Jurkat, Clone E6-1 (cell line): ENCODE measurements around the gene MTHFS.

Experiments
- DNase-seq: peaks from one replicate; pipeline ENCODE4 v3.0.0-alpha.2; 2011; ENCODE audit warnings: low read depth, low spot score
- H3K4me3 ChIP-seq: 2 replicates; pipeline ENCODE4 v1.5.1; 2011; ENCODE audit warnings: mild to moderate bottlenecking, low read length, control low read depth, moderate library complexity

The MTHFS gene

GRCh38 chr15:79831604-79832003 lies 65.2 kb downstream of the MTHFS start:
- no peak for DNase-seq
- H3K4me3 ChIP-seq = no peak overlapping the region

GRCh38 chr15:79829950-79830349 lies 66.9 kb downstream of the MTHFS start:
- no peak overlapping the region for H3K4me3 ChIP-seq
- no peak for DNase-seq

- no peak for DNase-seq
- no peak overlapping the region for H3K4me3 ChIP-seq
These were observed 68.4 kb downstream of the MTHFS start for GRCh38 chr15:79828447-79828846.

GRCh38 chr15:79826800-79827199 lies 70.0 kb downstream of the MTHFS start:
- no peak overlapping the region for H3K4me3 ChIP-seq
- DNase-seq = no peak

DNA sequence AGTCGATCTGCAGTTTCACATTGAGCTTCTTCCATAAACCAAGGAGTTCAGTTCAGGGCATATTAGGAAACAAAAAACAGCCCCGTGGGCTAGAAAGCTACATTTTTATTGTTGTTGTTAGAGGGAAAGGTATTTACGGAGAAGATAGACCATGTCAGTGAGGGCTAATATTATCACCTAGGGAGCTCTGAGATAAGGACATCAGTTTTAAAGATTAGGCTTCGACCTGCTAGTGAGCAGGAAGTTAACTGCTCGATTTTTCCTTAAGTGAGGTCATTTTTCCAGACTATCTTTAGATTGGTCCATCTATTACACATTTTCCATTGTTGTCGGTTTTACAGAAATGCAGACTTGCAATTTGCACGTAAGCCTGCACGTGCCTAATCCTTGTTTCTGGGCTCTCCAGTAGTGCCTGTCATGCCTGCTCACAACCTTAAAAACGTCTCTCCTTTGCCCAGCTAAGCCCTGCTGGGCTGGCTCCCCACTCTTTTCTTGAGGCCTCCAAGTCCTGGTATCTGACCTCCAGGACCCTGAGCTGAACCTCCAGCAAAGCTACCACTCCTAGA lies 72.6 kb downstream of the MTHFS start:
- DNase-seq = no peak
- H3K4me3 ChIP-seq = no peak overlapping the region

DNA sequence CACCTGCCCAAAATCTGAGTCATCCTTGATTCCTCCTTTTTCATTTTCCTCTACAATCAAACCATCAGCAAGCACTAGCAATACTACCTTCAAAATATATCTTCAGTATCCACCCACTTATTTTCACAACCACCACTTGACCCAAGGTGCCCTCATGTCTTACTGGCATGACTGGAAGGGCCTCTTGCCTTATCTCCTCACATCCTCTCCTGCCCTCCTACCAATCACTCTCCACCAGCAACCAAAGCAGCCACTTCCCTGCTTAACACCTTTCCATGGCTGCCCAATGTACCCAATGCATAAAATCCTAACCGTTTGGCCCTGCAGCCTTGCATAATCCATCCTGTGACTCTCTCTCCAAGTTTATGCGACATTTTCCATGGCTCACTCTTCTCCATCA lies 76.0 kb downstream of the MTHFS start:
- no peak overlapping the region for H3K4me3 ChIP-seq
- no peak for DNase-seq

GRCh38 chr15:79820176-79820575 lies 76.6 kb downstream of the MTHFS start:
- DNase-seq = no peak

GRCh38 chr15:79816571-79816970 lies 80.2 kb downstream of the MTHFS start:
- DNase-seq = no peak
- no peak overlapping the region for H3K4me3 ChIP-seq

More at GRCh38 chr15:79820176-79820575, 76.6 kb downstream of the MTHFS start:
- H3K4me3 ChIP-seq = no peak overlapping the region

DNA sequence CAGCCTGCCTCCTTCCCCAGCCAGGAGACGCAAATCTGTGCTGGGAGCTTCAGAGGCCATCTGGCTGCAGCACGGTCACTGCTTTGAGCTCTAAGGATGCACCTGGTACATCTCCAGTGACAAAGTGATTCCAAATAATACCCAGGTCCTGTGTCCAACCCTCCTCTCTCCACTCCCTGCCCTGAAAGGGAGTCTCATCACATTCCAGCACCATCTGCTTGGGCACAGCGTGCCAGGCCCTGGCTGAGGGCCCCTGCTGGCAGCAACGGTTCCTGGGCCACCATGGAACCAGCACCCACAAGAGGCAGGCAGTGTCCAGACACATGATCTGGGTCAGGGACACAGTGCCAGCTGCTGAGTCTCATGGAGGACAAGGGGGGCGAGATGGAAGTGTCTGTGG lies 81.3 kb downstream of the MTHFS start:
- no peak for DNase-seq
- no peak overlapping the region for H3K4me3 ChIP-seq

DNA sequence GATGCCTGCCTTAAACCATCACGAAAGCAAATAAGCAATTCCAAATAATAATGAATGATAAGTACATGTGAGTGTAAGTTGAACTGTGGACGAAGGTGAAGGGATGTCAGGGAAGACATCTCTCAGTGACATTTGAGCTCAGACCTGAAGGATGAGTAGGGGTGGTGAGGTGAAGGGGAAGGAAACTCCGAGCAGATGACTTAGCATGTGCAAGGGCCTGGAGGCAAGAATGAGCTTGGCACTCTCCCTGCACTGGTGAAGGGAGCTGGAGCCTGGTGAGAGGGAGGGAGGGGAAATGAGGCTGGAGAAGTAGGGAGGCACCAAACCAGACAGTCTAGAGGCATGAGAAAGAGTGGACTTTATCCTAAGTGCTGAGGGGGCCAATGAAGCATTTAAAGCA lies 84.3 kb downstream of the MTHFS start:
- H3K4me3 ChIP-seq = no peak overlapping the region
- DNase-seq = no peak

DNA sequence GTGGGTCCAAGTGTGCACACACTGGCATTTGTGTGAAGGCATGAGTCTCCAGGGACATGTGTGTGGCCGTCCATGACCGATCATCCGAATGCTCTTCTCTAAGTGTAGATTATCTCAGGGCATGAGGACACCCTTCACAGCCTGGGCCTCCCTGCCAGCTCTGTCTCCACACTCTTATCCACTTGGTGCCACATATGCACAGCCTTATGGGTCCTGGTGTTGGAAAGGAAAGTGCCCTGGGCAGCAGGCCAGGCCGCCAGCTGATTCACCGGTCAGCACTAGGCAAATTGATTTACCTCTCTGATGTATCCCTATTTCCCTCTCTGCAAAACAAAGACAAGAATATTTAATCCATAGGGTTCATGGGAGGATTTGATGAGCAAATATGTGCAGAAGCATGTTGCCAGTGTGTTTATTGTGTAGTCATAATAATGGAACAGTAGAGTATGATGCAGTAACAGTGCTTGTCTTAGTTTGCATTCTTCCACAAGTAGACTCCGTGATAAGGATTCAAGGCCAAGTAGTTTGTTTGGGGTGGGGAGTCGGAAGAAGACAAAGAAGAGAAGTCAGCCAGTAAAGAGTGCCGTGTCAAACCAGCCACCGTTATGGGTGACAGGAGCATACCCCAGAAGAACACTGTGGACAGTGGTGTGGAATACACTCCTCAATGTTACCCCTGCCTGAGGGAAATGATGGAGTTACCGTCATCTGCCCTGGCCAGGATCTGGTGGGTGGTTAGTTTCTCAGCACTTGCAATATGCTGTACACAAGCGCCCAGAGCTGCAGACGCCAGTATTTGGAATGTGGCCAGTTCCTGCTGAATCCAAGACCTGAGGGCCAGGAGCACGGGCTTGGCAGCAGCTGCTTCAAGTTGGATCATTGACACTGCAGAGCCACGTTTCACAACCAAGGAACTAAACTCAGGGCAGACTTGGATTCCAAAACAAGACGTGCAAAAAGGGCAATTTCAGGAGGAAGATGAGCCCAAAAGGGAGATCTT lies 85.1 kb downstream of the MTHFS start:
- H3K4me3 ChIP-seq = no peak overlapping the region
- DNase-seq = no peak

GRCh38 chr15:79804838-79805237 lies 92.0 kb downstream of the MTHFS start:
- no peak overlapping the region for H3K4me3 ChIP-seq
- DNase-seq = no peak

DNA sequence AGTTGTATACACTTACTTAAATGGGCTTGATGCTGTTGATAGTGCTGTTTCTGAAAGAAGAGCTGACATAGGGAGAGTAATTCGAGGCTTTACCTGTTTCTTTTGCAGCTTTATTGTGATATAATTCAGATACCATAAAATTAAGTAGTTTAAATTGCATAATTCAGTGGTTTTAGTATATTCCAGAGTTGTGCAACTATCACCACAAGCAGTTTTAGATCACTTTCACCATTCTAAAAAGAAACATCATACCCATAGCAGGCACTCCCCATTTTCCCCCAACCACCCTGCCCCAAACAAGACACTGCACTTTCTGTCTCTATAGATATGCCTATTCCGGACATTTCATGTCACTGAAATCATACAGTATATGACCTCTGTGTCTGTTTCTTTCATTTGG lies 98.5 kb downstream of the MTHFS start:
- no peak for DNase-seq
- H3K4me3 ChIP-seq = no peak overlapping the region
